ENCODE measurements around the gene RXRG. TPM values are rescaled to one million over a fixed set of nuclear protein-coding genes. Genes with fewer than 3 reads are reported as not detected.

RXRG gene
- total RNA-seq, 1 donor = not detected

- no peak overlapping the region for H3K4me3 ChIP-seq (ENCODE audit: low read depth, low read length)
- TF ChIP-seq CTCF (IDR thresholded peaks at IDR 0.05; ENCODE audit: insufficient read depth, low read length) = no peak
- DNase-seq (ENCODE audit: low read depth) = no peak
These were observed 37.5 kb downstream of the RXRG start for GRCh38 chr1:165407398-165407797.

- peak; percentile 47 for TF ChIP-seq CTCF (IDR thresholded peaks at IDR 0.05; ENCODE audit: insufficient read depth, low read length)
- H3K4me3 ChIP-seq (ENCODE audit: low read depth, low read length) = no peak overlapping the region
- no peak for DNase-seq (ENCODE audit: low read depth)
These were observed 41.0 kb downstream of the RXRG start for GRCh38 chr1:165403835-165404482.

GRCh38 chr1:165402517-165403111 is 42.3 kb downstream of the RXRG start:
- no peak for TF ChIP-seq CTCF (IDR thresholded peaks at IDR 0.05; ENCODE audit: insufficient read depth, low read length)
- DNase-seq (ENCODE audit: low read depth) = no peak
- H3K4me3 ChIP-seq (ENCODE audit: low read depth, low read length) = no peak overlapping the region

GRCh38 chr1:165397944-165398343 is 47.0 kb downstream of the RXRG start:
- DNase-seq (ENCODE audit: low read depth) = peak; percentile 84
- no peak overlapping the region for H3K4me3 ChIP-seq (ENCODE audit: low read depth, low read length)
- no peak for TF ChIP-seq CTCF (IDR thresholded peaks at IDR 0.05; ENCODE audit: insufficient read depth, low read length)

- DNase-seq (ENCODE audit: low read depth) = no peak
- no peak for TF ChIP-seq CTCF (IDR thresholded peaks at IDR 0.05; ENCODE audit: insufficient read depth, low read length)
- H3K4me3 ChIP-seq (ENCODE audit: low read depth, low read length) = no peak overlapping the region
These were observed 49.0 kb downstream of the RXRG start for GRCh38 chr1:165395901-165396300.

- H3K4me3 ChIP-seq (ENCODE audit: low read depth, low read length) = no peak overlapping the region
- TF ChIP-seq CTCF (IDR thresholded peaks at IDR 0.05; ENCODE audit: insufficient read depth, low read length) = no peak
- no peak for DNase-seq (ENCODE audit: low read depth)
These were observed 49.4 kb downstream of the RXRG start for GRCh38 chr1:165395478-165395877.
